Activated CD8-positive, alpha-beta memory T cell treated with anti-CD3 and anti-CD28 coated beads for 4 hours (primary cell): ENCODE data around the gene ADCY5.

Experiments
- DNase-seq, 2 donors: peaks; one replicate each; pipeline ENCODE4 v3.0.0-alpha.2; 2020; ENCODE audit warnings: low read depth in 2 of 2

The ADCY5 gene

GRCh38 chr3:123406598-123406997, 42.3 kb downstream of the ADCY5 start:
- DNase-seq = no peak

DNA sequence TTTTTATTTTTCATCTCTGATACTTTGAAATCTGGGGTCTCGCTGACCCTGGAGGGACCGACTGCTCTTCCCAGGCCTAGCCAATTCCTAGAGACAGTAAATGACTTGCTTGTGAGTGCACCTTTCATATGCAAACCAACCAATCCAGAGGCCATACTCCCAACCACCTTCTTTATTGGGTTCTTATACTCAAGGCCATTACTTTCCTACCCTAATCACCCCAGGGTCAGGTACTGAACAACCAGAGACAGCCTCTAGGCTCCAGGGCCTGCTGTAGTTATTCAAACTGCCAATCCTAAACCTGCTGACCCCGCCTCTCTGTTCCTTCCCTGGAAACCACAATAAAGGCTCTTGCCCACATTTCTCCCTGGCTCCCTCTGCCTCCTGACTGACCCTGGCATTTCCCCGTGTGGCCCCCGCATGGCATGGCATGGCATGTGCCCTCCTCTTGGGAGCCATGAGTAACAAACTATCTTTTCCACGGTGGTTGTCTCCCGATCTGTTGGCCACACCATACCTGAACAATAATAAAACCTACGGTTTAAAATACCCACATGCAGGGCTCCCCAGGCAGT, 42.9 kb downstream of the ADCY5 start:
- no peak for DNase-seq

DNA sequence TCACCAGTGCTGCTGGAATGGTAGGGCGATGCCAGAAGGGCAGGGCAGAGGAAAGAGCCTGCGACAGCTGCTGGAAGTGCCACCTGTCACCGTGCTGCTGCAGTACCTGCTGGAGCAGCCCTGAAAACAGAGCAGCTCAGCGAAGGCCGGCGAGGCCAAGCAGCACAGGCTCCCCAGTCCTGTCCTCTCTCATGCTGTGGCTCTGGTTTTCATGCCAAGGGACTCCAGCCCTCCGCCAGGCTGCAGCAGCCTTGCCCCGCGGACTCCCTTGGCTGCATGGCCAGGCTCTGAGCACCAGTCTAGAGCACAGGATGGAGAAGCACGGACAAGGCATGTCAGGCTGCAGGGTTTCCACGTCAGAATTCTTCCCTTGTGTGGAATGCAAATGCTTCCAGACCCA, 43.9 kb downstream of the ADCY5 start:
- no peak for DNase-seq

DNA sequence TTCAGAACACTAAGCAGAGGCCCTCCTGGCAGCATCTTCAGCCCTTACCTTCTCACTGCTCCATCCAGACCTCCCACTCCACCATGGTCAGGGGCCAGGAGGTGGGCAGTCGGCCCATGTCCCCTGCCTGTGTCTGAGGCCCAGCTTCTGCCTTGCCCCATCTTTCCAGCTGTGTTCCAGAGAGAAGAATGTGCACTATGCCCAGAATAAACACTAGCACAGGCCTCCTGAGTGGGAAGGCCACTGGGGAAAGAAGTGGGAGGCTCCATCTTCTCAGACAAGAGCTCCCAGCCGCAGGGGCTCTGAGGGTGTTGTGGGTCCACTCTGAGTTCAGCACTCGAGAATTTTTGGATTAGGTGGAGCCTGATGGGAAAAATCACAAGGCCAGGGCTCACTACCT, 44.5 kb downstream of the ADCY5 start:
- DNase-seq = no peak

- no peak for DNase-seq
Observed at GRCh38 chr3:123401836-123402530, 46.9 kb downstream of the ADCY5 start.

GRCh38 chr3:123400169-123400568, 48.7 kb downstream of the ADCY5 start:
- no peak for DNase-seq

GRCh38 chr3:123399653-123400052, 49.2 kb downstream of the ADCY5 start:
- DNase-seq = no peak

GRCh38 chr3:123397921-123398785, 50.7 kb downstream of the ADCY5 start:
- no peak for DNase-seq

DNA sequence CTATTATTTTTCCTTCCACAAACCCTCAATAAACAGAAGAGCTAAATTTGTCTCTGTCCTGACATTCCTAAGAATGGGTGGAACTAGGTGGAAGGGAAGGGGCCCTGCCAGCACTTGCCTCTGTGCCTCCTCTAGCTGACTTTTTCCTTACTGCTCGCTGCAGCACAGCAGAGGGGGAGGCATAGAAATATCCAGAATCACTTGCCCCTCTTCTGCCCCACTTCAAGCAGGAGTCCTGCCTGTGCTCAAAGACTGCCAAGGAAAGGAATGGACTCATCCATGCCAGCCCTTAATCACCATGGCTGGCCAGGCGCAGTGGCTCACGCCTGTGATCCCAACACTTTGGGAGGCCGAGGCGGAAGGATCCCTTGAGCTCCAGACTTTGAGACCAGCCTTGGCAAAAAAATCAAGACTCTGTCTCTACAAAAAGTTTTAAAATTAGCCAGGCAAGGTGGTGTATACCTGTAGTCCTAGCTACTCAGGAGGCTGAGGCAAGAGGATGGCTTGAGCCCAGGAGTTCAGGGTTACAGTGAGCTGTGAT, 51.8 kb downstream of the ADCY5 start:
- no peak for DNase-seq

GRCh38 chr3:123396171-123397049, 52.5 kb downstream of the ADCY5 start:
- DNase-seq = no peak

DNA sequence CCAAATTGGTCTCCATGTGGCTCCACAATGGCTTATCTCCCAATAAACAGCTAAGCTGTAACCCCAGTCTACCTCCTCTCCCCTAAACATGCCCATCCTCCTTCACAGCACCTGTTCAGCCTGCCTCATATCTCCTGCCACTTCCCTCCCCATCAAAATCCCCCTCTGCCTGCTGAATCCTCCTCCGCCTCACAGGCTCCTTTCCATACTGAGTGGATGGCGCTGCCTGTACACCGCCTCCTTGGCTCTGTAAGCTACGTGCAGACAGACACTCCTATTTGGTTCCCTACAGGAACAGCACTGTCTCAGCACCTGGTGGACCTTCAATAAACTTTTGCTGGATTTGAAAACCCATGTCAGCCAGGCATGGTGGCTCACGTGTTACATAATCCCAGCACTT, 53.7 kb downstream of the ADCY5 start:
- no peak for DNase-seq

DNA sequence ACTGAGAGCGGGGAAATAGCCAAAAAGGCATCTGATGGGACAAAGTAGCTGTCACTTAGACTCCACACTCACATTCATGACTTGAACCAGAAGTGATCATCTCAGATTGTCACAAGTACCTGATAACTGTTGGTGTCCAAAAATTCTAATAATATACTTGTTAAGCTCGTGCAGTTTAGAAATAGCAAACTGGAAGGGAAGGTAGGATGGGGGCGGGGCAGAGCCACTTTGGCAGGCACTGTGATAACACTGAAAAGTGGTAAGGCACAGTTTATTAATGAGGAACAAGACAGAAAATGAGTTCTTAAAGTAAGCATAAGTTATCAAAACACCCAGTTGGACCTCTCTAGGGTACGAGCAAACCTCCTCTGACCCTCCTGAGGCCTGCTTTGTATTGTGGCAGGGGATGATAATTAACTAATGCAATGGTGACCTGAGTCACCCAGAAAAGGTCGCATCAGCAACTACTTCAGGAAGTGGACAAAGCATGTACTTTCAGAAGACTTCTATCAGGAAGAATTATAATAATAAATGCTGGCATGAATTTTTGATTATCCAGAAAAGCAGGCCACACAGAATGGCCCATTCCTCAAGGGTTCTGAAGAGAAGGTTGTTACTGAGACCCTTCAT, 54.4 kb downstream of the ADCY5 start:
- no peak for DNase-seq

GRCh38 chr3:123392871-123393620, 55.8 kb downstream of the ADCY5 start:
- no peak for DNase-seq

GRCh38 chr3:123392368-123392767, 56.5 kb downstream of the ADCY5 start:
- DNase-seq = no peak

- no peak for DNase-seq
Observed at GRCh38 chr3:123390865-123391600, 57.9 kb downstream of the ADCY5 start.

DNA sequence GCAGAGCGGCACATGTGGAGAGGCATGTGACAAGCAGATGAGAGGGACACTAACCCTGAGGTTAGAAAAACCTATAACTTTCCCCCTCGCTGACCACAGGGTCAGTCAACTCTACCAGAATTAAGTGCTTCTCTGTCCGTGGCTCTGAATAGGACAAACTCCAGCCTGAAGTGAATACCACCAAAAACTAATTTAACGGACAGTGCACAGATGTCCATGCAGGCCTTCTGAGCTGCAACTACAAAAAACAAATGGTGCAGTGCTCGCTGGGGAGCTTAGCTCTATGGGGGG, 59.3 kb downstream of the ADCY5 start:
- no peak for DNase-seq

- DNase-seq = no peak
Observed at GRCh38 chr3:123388811-123389627, 59.9 kb downstream of the ADCY5 start.

GRCh38 chr3:123388042-123388441, 60.8 kb downstream of the ADCY5 start:
- no peak for DNase-seq

DNA sequence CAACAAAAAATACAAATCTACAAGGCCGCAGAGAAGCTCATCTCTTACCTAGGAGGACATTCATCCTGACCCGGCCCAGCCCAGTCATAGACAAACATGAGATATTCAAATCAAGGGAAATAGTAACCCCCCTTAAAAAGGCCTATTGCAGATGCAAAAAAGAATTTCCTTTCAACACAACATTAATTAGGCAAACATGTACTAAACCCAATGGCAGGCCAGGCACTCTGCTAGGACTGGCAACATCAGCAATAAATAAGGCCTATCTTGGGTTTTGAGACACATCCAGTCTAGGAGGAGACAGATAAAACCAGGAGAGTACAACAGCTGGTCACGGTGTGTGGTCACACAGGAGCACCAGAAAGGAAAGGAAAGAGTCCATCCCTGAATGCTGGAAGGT, 61.4 kb downstream of the ADCY5 start:
- no peak for DNase-seq
